HepG2 (cell line): ENCODE results near the gene ADCY6. TPM values are rescaled to one million over a fixed set of nuclear protein-coding genes. Genes with fewer than 3 reads are reported as not detected.

ENCODE experiments used
- ATAD3A ChIP-seq: sonication (generic); formaldehyde crosslinking; IDR thresholded peaks from 2 replicates; pipeline ENCODE4 v1.4.0; 2020; ENCODE audit warnings: missing genetic modification reagents
- ESRRA ChIP-seq: sonication (generic); formaldehyde crosslinking; IDR thresholded peaks from 2 replicates; pipeline ENCODE4 v1.5.1; 2020; ENCODE audit warnings: mild to moderate bottlenecking, low read depth, missing genetic modification reagents
- EZH2 ChIP-seq: conservative IDR thresholded peaks from 2 replicates; pipeline ENCODE4 v1.6.1; 2012; ENCODE audit warnings: mild to moderate bottlenecking, low read depth, low read length, moderate library complexity
- HBP1 ChIP-seq: IDR thresholded peaks from 2 replicates; pipeline ENCODE4 v1.6.1; 2016; ENCODE audit warnings: low read depth, control low read depth
- HES4 ChIP-seq: sonication (generic); formaldehyde crosslinking; IDR thresholded peaks from 2 replicates; pipeline ENCODE4 v1.9.0; 2021; ENCODE audit warnings: mild to moderate bottlenecking, missing genetic modification reagents, borderline replicate concordance
- HNF4A ChIP-seq: sonication (generic); formaldehyde crosslinking; IDR thresholded peaks from 2 replicates; pipeline ENCODE4 v1.4.0; 2020; ENCODE audit warnings: missing genetic modification reagents
- KDM5A ChIP-seq: fragments of 200-600 bp; sonication (generic); IDR thresholded peaks from 2 replicates; pipeline ENCODE4 v1.7.0; 2018; ENCODE audit warnings: antibody characterized with exemption, mild to moderate bottlenecking, low read length, borderline replicate concordance
- KDM6A ChIP-seq: IDR thresholded peaks from 2 replicates; pipeline ENCODE4 v1.6.1; 2016; ENCODE audit warnings: low read depth
- MNT ChIP-seq: fragments of 450-650 bp; IDR thresholded peaks from 2 replicates; pipeline ENCODE4 v1.6.1; 2016
- PHF5A ChIP-seq: IDR thresholded peaks from one replicate; pipeline ENCODE4 v1.6.1; 2018; ENCODE audit warnings: low read depth, missing genetic modification reagents; ENCODE audit not compliant: unreplicated experiment
- PRMT3 ChIP-seq: sonication (generic); formaldehyde crosslinking; IDR thresholded peaks from 2 replicates; pipeline ENCODE4 v1.8.1; 2022; ENCODE audit warnings: low read depth, mild to moderate bottlenecking, moderate library complexity, missing genetic modification reagents, borderline replicate concordance
- SATB2 ChIP-seq: sonication (generic); formaldehyde crosslinking; IDR thresholded peaks from 2 replicates; pipeline ENCODE4 v1.5.0; 2020; ENCODE audit warnings: missing genetic modification reagents
- SMARCE1 ChIP-seq: fragments of 450-650 bp; IDR thresholded peaks from 2 replicates; pipeline ENCODE4 v1.6.1; 2017; ENCODE audit warnings: borderline replicate concordance
- TEAD3 ChIP-seq: optimal IDR thresholded peaks from 2 replicates; pipeline ENCODE3; 2016; ENCODE audit warnings: borderline replicate concordance
- ZBTB26 ChIP-seq: IDR thresholded peaks from 2 replicates; pipeline ENCODE4 v1.6.1; 2016; ENCODE audit warnings: missing compliant biosample characterization, missing genetic modification reagents, borderline replicate concordance
- ZFYVE20 ChIP-seq: sonication (generic); formaldehyde crosslinking; IDR thresholded peaks from 2 replicates; pipeline ENCODE4 v1.8.0; 2023; ENCODE audit warnings: low read depth, mild to moderate bottlenecking, moderate library complexity, missing genetic modification reagents, borderline replicate concordance
- ZNF326 ChIP-seq: sonication (generic); formaldehyde crosslinking; IDR thresholded peaks from 2 replicates; pipeline ENCODE4 v1.4.0; 2020; ENCODE audit warnings: missing genetic modification reagents, borderline replicate concordance
- ZNF543 ChIP-seq: sonication (generic); formaldehyde crosslinking; IDR thresholded peaks from 2 replicates; pipeline ENCODE4 v1.4.0; 2020; ENCODE audit warnings: mild to moderate bottlenecking, missing genetic modification reagents
- ZNF546 ChIP-seq: sonication (generic); formaldehyde crosslinking; conservative IDR thresholded peaks from 2 replicates; pipeline ENCODE4 v1.8.1; 2023; ENCODE audit warnings: mild to moderate bottlenecking, missing genetic modification reagents
- ZNF737 ChIP-seq: sonication (generic); formaldehyde crosslinking; IDR thresholded peaks from 2 replicates; pipeline ENCODE4 v1.5.0; 2020; ENCODE audit warnings: missing genetic modification reagents, mild to moderate bottlenecking, borderline replicate concordance
- polyA plus RNA-seq, 8 experiments: library from polyadenylated mRNA; depleted of rRNA in 3 of 8; stranded (reverse) in 7 of 8; unstranded in 1 of 8; fragments of >200 nt; fragmentation: Illumina TruSeq in 4 of 8; extraction: Trizol in 4 of 8; gene quantifications; 2 replicates each; pipeline versions ENCODE4 v1.2.1 to v1.2.3, GENCODE V29; 2011 to 2016; ENCODE audit warnings: low read depth in 4 of 8, missing spikeins in 1 of 8, mixed read lengths in 1 of 8; ENCODE audit not compliant: insufficient read depth in 1 of 8
- total RNA-seq, 5 experiments: library from RNA; depleted of rRNA; stranded (reverse); fragments of >200 nt; fragmentation: Illumina TruSeq; extraction: Trizol; gene quantifications; 2 replicates each; pipeline ENCODE4 v1.2.3, GENCODE V29; 2016; ENCODE audit warnings: low read depth in 1 of 5

The ADCY6 gene
- total and polyA plus RNA-seq, 2 of the 13 experiments (the other 11 are each of a cell fraction or from before 2014, with no cell fraction given), result 10.6 to 11.8 TPM

- TF ChIP-seq SATB2 (peak; percentile 20; the same call in 1 of the 2 replicates), EZH2 (no peak), ZNF326 (CRISPR knock-in tag) (no peak), MNT (peak; percentile 69), PHF5A (CRISPR knock-in tag) (peak; percentile 64), HNF4A (CRISPR knock-in tag) (peak; percentile 52; the same call in 1 of the 2 replicates), ZFYVE20 (0 out of 2 replicates have a peak, but pooled peaks have one; percentile 52), ZNF543 (CRISPR knock-in tag) (peak; percentile 76), TEAD3 (CRISPR knock-in tag) (peak; percentile 90), HBP1 (CRISPR knock-in tag) (peak; percentile 52; the same call in 1 of the 2 replicates), ESRRA (CRISPR knock-in tag) (no peak; the same call in none of the 2 replicates), SMARCE1 (no peak), ATAD3A (CRISPR knock-in tag) (no peak), KDM5A (peak; percentile 79), ZBTB26 (CRISPR knock-in tag) (no peak), PRMT3 (CRISPR knock-in tag) (no peak), KDM6A (CRISPR knock-in tag) (no peak), HES4 (CRISPR knock-in tag) (peak; percentile 52; the same call in 1 of the 2 replicates), ZNF546 (0 out of 2 replicates have a peak, but pooled peaks have one; percentile 48), ZNF737 (peak; percentile 75; the same call in 1 of the 2 replicates)
These were observed 72.2 kb downstream of the ADCY6 start, which contains the start of gene CCNT1 (continued) for GRCh38 chr12:48716493-48717251.
